ENCODE results near the gene ZFP36L1.
"Not testable (repeated sequence)": the region's sequence is repeated elsewhere in the genome, so short reads cannot be mapped to it uniquely, and the experiment has no call there.

The ZFP36L1 gene

GRCh38 chr14:68784226-68784910, 8.5 kb downstream of the ZFP36L1 start:
- no peak for DNase-seq (ENCODE audit: low read depth in 2 of 2)

- no peak for DNase-seq (ENCODE audit: low read depth in 2 of 2)
Measured at GRCh38 chr14:68783408-68784225, 9.2 kb downstream of the ZFP36L1 start.

GRCh38 chr14:68782091-68782981, 10.5 kb downstream of the ZFP36L1 start:
- no peak for DNase-seq (ENCODE audit: low read depth in 2 of 2)

GRCh38 chr14:68781161-68782021, 11.5 kb downstream of the ZFP36L1 start:
- no peak for DNase-seq (ENCODE audit: low read depth in 2 of 2)

GRCh38 chr14:68780358-68781160, 12.3 kb downstream of the ZFP36L1 start:
- no peak for DNase-seq (ENCODE audit: low read depth in 2 of 2)

- no peak for DNase-seq (ENCODE audit: low read depth in 2 of 2)
Measured at GRCh38 chr14:68779761-68780323, 13.0 kb downstream of the ZFP36L1 start.

- DNase-seq (ENCODE audit: low read depth in 2 of 2), result no peak
Measured at GRCh38 chr14:68777644-68778043, 15.2 kb downstream of the ZFP36L1 start.

GRCh38 chr14:68775614-68776126, 17.2 kb downstream of the ZFP36L1 start:
- no peak for DNase-seq (ENCODE audit: low read depth in 2 of 2)

- no peak for DNase-seq (ENCODE audit: low read depth in 2 of 2)
Measured at GRCh38 chr14:68774771-68775613, 17.9 kb downstream of the ZFP36L1 start.

GRCh38 chr14:68772761-68773381, 20.0 kb downstream of the ZFP36L1 start:
- no peak for DNase-seq (ENCODE audit: low read depth in 2 of 2)

GRCh38 chr14:68771631-68772030, 21.2 kb downstream of the ZFP36L1 start:
- no peak for DNase-seq (ENCODE audit: low read depth in 2 of 2)

- DNase-seq (ENCODE audit: low read depth in 2 of 2), result no peak
Measured at GRCh38 chr14:68770553-68771286, 22.1 kb downstream of the ZFP36L1 start.

- DNase-seq (ENCODE audit: low read depth in 2 of 2), result no peak
Measured at GRCh38 chr14:68770051-68770450, 22.8 kb downstream of the ZFP36L1 start.

GRCh38 chr14:68768316-68768715, 24.6 kb downstream of the ZFP36L1 start:
- no peak for DNase-seq (ENCODE audit: low read depth in 2 of 2)

GRCh38 chr14:68767248-68767645, 25.6 kb downstream of the ZFP36L1 start:
- DNase-seq (ENCODE audit: low read depth in 2 of 2), result no peak

GRCh38 chr14:68766299-68767247, 26.3 kb downstream of the ZFP36L1 start:
- DNase-seq (ENCODE audit: low read depth in 2 of 2), result no peak

- not testable (repeated sequence) for DNase-seq (ENCODE audit: low read depth in 2 of 2)
Measured at GRCh38 chr14:68763843-68764242, 29.0 kb downstream of the ZFP36L1 start.

Data from stimulated activated CD4-positive, alpha-beta T cell treated with anti-CD3 and anti-CD28 coated beads, Interleukin-4, amount 100 ng/mL, for 48 hours (primary cell).